PC-3 (cell line): Measurements from ENCODE around the gene DST. TPM values are rescaled to one million over a fixed set of nuclear protein-coding genes. Genes with fewer than 3 reads are reported as not detected.
A peak's percentile ranks its signal among the peaks of the same experiment; 100 is the strongest.

Source experiments
- ATAC-seq: fragments of 200-7000 bp; cut with Tn5 transposase; 2 replicates; pipeline ENCODE4 v1.9.1; 2020; ENCODE audit warnings: mild to moderate bottlenecking, moderate library complexity
- BruUV-seq: library from RNA; stranded (reverse); fragments of 400-500 nt; replicated peaks from 2 replicates; lab custom pipeline; 2021; lab: Mats Ljungman, UMichigan
- CTCF ChIA-PET: fragments of 300-600 bp; sonication (Branson Sonifier 250); formaldehyde crosslinking; loops from one replicate; lab custom pipeline; 2022; ENCODE audit warnings: antibody characterized with exemption; lab: Charles Lee
- POLR2A ChIA-PET: fragments of 300-600 bp; sonication (Branson Sonifier 250); formaldehyde crosslinking; loops from one replicate; lab custom pipeline; 2022; ENCODE audit warnings: antibody characterized with exemption; ENCODE audit not compliant: unreplicated experiment; lab: Charles Lee
- DNase-seq: peaks from one replicate; pipeline ENCODE4 v3.0.0-alpha.2; 2015
- H2AFZ ChIP-seq: fragments of 300-600 bp; sonication (generic); 2 replicates; pipeline ENCODE4 v1.6.0; 2016; ENCODE audit warnings: antibody characterized with exemption, low read length
- H3F3A ChIP-seq: fragments of 300-600 bp; sonication (generic); one replicate; pipeline ENCODE4 v1.6.0; 2017; ENCODE audit warnings: antibody characterized with exemption, low read length, control low read depth, mild to moderate bottlenecking; ENCODE audit not compliant: unreplicated experiment
- H3K27ac ChIP-seq: fragments of 300-600 bp; sonication (generic); 2 replicates; pipeline ENCODE4 v1.5.1; 2016; ENCODE audit warnings: mild to moderate bottlenecking, low read length
- H3K27me3 ChIP-seq: fragments of 300-600 bp; sonication (generic); 2 replicates; pipeline ENCODE4 v1.6.1; 2016; ENCODE audit warnings: low read length, mixed read lengths
- H3K36me3 ChIP-seq: fragments of 300-600 bp; sonication (generic); 2 replicates; pipeline ENCODE4 v1.6.1; 2016; ENCODE audit warnings: low read depth, mixed run types, low read length, mixed read lengths
- H3K4me1 ChIP-seq: fragments of 300-600 bp; sonication (generic); 2 replicates; pipeline ENCODE4 v1.5.1; 2016; ENCODE audit warnings: low read length; ENCODE audit not compliant: insufficient read depth
- H3K4me2 ChIP-seq: fragments of 300-600 bp; sonication (generic); 2 replicates; pipeline ENCODE4 v1.6.0; 2016; ENCODE audit warnings: low read length
- H3K4me3 ChIP-seq: fragments of 300-600 bp; sonication (generic); 2 replicates; pipeline ENCODE4 v1.5.1; 2016; ENCODE audit warnings: mild to moderate bottlenecking, low read length, mixed read lengths
- H3K79me2 ChIP-seq: fragments of 300-600 bp; sonication (generic); 2 replicates; pipeline ENCODE4 v1.6.1; 2017; ENCODE audit warnings: low read length, mixed read lengths
- H3K9ac ChIP-seq: fragments of 300-600 bp; sonication (generic); 2 replicates; pipeline ENCODE4 v1.6.0; 2016; ENCODE audit warnings: mild to moderate bottlenecking, low read length
- H3K9me2 ChIP-seq: fragments of 300-600 bp; sonication (generic); replicated peaks from 2 replicates; pipeline ENCODE4 v1.6.1; 2016; ENCODE audit warnings: mixed run types, low read length, mixed read lengths
- H3K9me3 ChIP-seq: fragments of 300-600 bp; sonication (generic); 2 replicates; pipeline ENCODE4 v1.6.1; 2016; ENCODE audit warnings: low read length, mixed read lengths
- H4K20me1 ChIP-seq: fragments of 300-600 bp; sonication (generic); 2 replicates; pipeline ENCODE4 v1.6.1; 2016; ENCODE audit warnings: low read length, mixed read lengths
- EZH2 ChIP-seq: fragments of 300-600 bp; sonication (generic); IDR thresholded peaks from one replicate; pipeline ENCODE4 v1.6.1; 2017; ENCODE audit warnings: antibody characterized with exemption, mild to moderate bottlenecking, low read length; ENCODE audit not compliant: unreplicated experiment
- EZH2phosphoT487 ChIP-seq: fragments of 300-600 bp; sonication (generic); IDR thresholded peaks from 2 replicates; pipeline ENCODE4 v1.6.1; 2018; ENCODE audit warnings: mild to moderate bottlenecking, antibody characterized with exemption, low read length, borderline replicate concordance
- intact Hi-C: fragments of 100-400 bp; cut with micrococcal nuclease; formaldehyde crosslinking; loops from 2 replicates; pipeline ENCODE4 v1.9.0; 2023
- total RNA-seq: library from RNA; depleted of rRNA; stranded (reverse); fragments of >200 nt; gene quantifications from 2 replicates; pipeline ENCODE4 v1.2.3, GENCODE V29; 2014
- TF ChIP-seq, protein P1 (sequence below): fragments of 300-600 bp; sonication (generic); conservative IDR thresholded peaks from 2 replicates; pipeline ENCODE4 v1.5.1; 2017; ENCODE audit warnings: antibody characterized with exemption, low read depth, mild to moderate bottlenecking, low read length

The DST gene
- total RNA-seq, 1 experiment from 2014 or later = 81.5 TPM

DNA sequence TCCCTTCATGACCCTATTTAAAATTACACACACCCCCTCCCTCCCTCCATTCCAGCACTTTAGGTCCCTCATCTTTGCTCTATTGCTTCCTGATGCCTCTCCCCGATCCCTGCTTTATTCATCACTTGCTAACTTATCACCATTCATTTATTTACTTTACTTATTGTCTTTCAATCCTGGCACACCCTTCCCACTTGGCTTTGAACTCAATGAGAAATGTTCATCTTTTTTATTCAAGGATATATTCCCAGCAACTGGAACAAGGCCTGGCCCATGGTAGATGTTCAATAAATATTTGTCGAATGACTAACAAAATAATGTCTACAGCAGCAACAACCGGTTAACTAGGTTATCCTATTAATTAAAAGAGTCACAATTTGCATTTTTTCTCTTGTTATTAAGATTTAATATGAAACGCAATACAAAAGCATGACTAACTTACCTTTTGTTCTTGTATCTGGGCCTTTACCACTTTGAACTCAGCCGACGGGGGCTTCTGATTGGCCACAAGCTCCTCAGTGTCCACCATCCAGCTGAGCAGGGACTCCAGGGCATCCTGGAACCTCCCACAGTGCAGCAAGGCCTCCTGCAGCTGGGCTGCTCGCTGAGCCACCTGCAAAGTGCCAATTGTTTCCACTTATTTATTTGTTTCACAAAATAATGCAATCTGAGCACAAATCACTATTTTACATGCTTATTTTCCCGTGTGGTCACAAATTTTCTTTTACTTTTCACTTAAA is 107.8 kb downstream of the DST start:
- no TSS peak for BruUV-seq
- intact Hi-C loops = no loop called here
- no peaks in the 10 kb centered on the region for H3F3A ChIP-seq
- peaks cover 42% of the 10 kb centered on the region for H3K79me2 ChIP-seq
- H4K20me1 ChIP-seq = no peaks in the 10 kb centered on the region
- no peak overlapping the region for H2AFZ ChIP-seq
- POLR2A ChIA-PET = no interaction called here
- peak overlapping the region; percentile 3; the same call in 1 of the 2 replicates for H3K4me2 ChIP-seq
- H3K9ac ChIP-seq = no peak overlapping the region
- no peaks in the 10 kb centered on the region for H3K9me3 ChIP-seq
- H3K27ac ChIP-seq = peak overlapping the region; percentile 2; the same call in 1 of the 2 replicates
- no peaks in the 10 kb centered on the region for H3K9me2 ChIP-seq
- CTCF ChIA-PET = no interaction called here
- no peak overlapping the region for H3K4me3 ChIP-seq
- no peaks in the 10 kb centered on the region for H3K27me3 ChIP-seq
- peak; percentile 33 for ATAC-seq
- H3K36me3 ChIP-seq = peaks cover 25% of the 10 kb centered on the region
- peaks cover 51% of the 10 kb centered on the region for H3K4me1 ChIP-seq
- TF ChIP-seq EZH2 = no peak
- no peak for TF ChIP-seq EZH2phosphoT487
- TF ChIP-seq, protein P1, sequence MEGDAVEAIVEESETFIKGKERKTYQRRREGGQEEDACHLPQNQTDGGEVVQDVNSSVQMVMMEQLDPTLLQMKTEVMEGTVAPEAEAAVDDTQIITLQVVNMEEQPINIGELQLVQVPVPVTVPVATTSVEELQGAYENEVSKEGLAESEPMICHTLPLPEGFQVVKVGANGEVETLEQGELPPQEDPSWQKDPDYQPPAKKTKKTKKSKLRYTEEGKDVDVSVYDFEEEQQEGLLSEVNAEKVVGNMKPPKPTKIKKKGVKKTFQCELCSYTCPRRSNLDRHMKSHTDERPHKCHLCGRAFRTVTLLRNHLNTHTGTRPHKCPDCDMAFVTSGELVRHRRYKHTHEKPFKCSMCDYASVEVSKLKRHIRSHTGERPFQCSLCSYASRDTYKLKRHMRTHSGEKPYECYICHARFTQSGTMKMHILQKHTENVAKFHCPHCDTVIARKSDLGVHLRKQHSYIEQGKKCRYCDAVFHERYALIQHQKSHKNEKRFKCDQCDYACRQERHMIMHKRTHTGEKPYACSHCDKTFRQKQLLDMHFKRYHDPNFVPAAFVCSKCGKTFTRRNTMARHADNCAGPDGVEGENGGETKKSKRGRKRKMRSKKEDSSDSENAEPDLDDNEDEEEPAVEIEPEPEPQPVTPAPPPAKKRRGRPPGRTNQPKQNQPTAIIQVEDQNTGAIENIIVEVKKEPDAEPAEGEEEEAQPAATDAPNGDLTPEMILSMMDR = no peak
- DNase-seq = peak; percentile 59

DNA sequence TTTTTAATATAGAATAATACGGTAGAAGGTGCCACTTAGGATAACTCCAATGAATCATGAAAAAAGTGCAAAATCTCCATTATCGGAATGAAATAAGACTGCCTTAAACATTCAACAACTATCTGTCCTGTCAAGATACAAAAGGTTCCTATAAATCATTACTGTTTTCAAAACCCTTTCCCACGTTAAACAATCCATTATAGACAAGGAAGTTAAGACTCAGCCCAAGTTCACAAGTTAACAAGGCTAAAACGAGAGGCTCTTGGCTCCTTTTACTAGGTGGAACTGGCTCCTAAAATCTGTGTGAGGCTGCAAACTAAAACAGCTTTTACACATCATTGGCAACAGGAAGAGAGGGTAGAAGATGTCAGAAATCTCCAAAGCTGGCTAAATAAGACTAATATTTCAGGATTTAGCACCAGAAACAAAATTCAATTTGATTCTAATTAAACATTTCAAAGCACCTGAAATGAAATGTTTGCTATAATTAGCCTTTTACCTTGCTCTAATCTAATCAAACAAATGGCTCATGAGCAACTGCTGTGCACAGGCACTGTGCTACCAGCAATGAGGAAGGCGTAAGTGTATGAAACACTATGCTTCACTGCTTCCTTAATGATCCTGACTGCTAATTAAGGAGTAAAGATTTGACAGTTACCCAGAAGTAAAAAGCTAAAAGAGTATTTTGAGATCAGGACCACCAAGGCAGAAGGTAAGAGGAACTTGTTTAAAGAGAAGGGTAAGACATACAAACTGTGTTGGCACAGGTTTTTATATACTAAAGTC is 109.7 kb downstream of the DST start:
- H3K36me3 ChIP-seq = peaks cover 31% of the 10 kb centered on the region
- ATAC-seq (no peak), DNase-seq (no peak)
- H3K4me2 ChIP-seq = no peak overlapping the region
- H3K9me2 ChIP-seq = no peaks in the 10 kb centered on the region
- POLR2A ChIA-PET = no interaction called here
- intact Hi-C loops = no loop called here
- TF ChIP-seq EZH2 = no peak
- TF ChIP-seq EZH2phosphoT487 = no peak
- TF ChIP-seq, protein P1 = no peak
- no peak overlapping the region for H3K9ac ChIP-seq
- no peak overlapping the region for H3K4me3 ChIP-seq
- H4K20me1 ChIP-seq = no peaks in the 10 kb centered on the region
- no peak overlapping the region for H3K27ac ChIP-seq
- no peaks in the 10 kb centered on the region for H3K27me3 ChIP-seq
- peaks cover 24% of the 10 kb centered on the region for H3K79me2 ChIP-seq
- H3K9me3 ChIP-seq = no peaks in the 10 kb centered on the region
- CTCF ChIA-PET = no interaction called here
- BruUV-seq = no TSS peak
- H2AFZ ChIP-seq = no peak overlapping the region
- no peaks in the 10 kb centered on the region for H3F3A ChIP-seq
- peaks cover 45% of the 10 kb centered on the region for H3K4me1 ChIP-seq
